GM21619 (cell line): ENCODE data around the gene TCHH.
"Not testable (repeated sequence)": the region's sequence is repeated elsewhere in the genome, so short reads cannot be mapped to it uniquely, and the experiment has no call there.

Experiments
- ATAC-seq: cut with Tn5 transposase; IDR thresholded peaks from one replicate; pipeline ENCODE4 v1.9.1; 2021; ENCODE audit not compliant: unreplicated experiment

The TCHH gene

GRCh38 chr1:152111515-152111968 is 3.7 kb downstream of the TCHH start:
- no peak for ATAC-seq

- ATAC-seq = no peak
Measured at GRCh38 chr1:152110860-152111514, 4.3 kb downstream of the TCHH start.

GRCh38 chr1:152110365-152110859 is 4.8 kb downstream of the TCHH start:
- no peak for ATAC-seq

- ATAC-seq = no peak
Measured at GRCh38 chr1:152109998-152110294, 5.3 kb downstream of the TCHH start.

GRCh38 chr1:152109231-152109997 is 5.8 kb downstream of the TCHH start:
- ATAC-seq = no peak

GRCh38 chr1:152108882-152109222 is 6.4 kb downstream of the TCHH start:
- ATAC-seq = no peak

GRCh38 chr1:152107984-152108881 is 7.0 kb downstream of the TCHH start:
- no peak for ATAC-seq

GRCh38 chr1:152107031-152107983 is 7.9 kb downstream of the TCHH start:
- ATAC-seq = no peak

- no peak for ATAC-seq
Measured at GRCh38 chr1:152104854-152105253, 10.4 kb downstream of the TCHH start.

- ATAC-seq = no peak
Measured at GRCh38 chr1:152096931-152097330, 18.3 kb downstream of the TCHH start.

GRCh38 chr1:152089014-152089674 is 26.1 kb downstream of the TCHH start, which contains the start of gene TCHHL1:
TCHHL1 (minus strand) TSS chr1:152089064; CDS start chr1:152088143, 921 bp downstream.
- no peak for ATAC-seq

- ATAC-seq = no peak
Measured at GRCh38 chr1:152086760-152087159, 28.5 kb downstream of the TCHH start.

GRCh38 chr1:152084853-152085252 is 30.4 kb downstream of the TCHH start:
- ATAC-seq = no peak

- ATAC-seq = not testable (repeated sequence)
Measured at GRCh38 chr1:152081026-152081425, 34.2 kb downstream of the TCHH start.

GRCh38 chr1:152080494-152080893 is 34.8 kb downstream of the TCHH start:
- not testable (repeated sequence) for ATAC-seq

GRCh38 chr1:152078831-152079441 is 36.3 kb downstream of the TCHH start:
- no peak for ATAC-seq

- ATAC-seq = no peak
Measured at GRCh38 chr1:152072311-152072710, 42.9 kb downstream of the TCHH start.

- ATAC-seq = no peak
Measured at GRCh38 chr1:152071123-152071522, 44.1 kb downstream of the TCHH start.

- no peak for ATAC-seq
Measured at GRCh38 chr1:152067929-152068328, 47.3 kb downstream of the TCHH start.
